OCI-LY7 (cell line): ENCODE data around the gene RBM41. TPM values are rescaled to one million over a fixed set of nuclear protein-coding genes. Genes with fewer than 3 reads are reported as not detected.

Experiments
- BruUV-seq: library from RNA; stranded (reverse); fragments of 400-500 nt; replicated peaks from 2 replicates; lab custom pipeline; 2021; lab: Mats Ljungman, UMichigan
- CTCF ChIA-PET: fragments of 300-600 bp; sonication (Branson Sonifier 250); formaldehyde crosslinking; loops from one replicate; lab custom pipeline; 2022; ENCODE audit warnings: antibody characterized with exemption; ENCODE audit not compliant: unreplicated experiment; lab: Charles Lee
- POLR2A ChIA-PET: fragments of 300-600 bp; sonication (Branson Sonifier 250); formaldehyde crosslinking; loops from one replicate; lab custom pipeline; 2022; ENCODE audit warnings: antibody characterized with exemption; lab: Charles Lee
- DNase-seq: peaks from one replicate; pipeline ENCODE4 v3.0.0-alpha.2; 2015; ENCODE audit warnings: low spot score
- H2AFZ ChIP-seq: fragments of 200-600 bp; sonication (generic), shearing (Covaris generic); 2 replicates; pipeline ENCODE4 v1.6.1; 2014; ENCODE audit warnings: mild to moderate bottlenecking, antibody characterized with exemption, low read length, moderate library complexity
- H3K27ac ChIP-seq: fragments of 200-600 bp; sonication (generic); 2 replicates; pipeline ENCODE4 v1.5.1; 2014; ENCODE audit warnings: mixed run types, low read depth, mild to moderate bottlenecking, moderate library complexity, low read length, inconsistent platforms; ENCODE audit not compliant: poor library complexity, severe bottlenecking
- H3K36me3 ChIP-seq: fragments of 200-600 bp; sonication (generic); 2 replicates; pipeline ENCODE4 v1.6.1; 2014; ENCODE audit warnings: mild to moderate bottlenecking, antibody characterized with exemption, low read length, moderate library complexity, mixed read lengths; ENCODE audit not compliant: insufficient read depth
- H3K4me1 ChIP-seq: fragments of 200-600 bp; sonication (generic); 2 replicates; pipeline ENCODE4 v1.5.1; 2014; ENCODE audit warnings: mild to moderate bottlenecking, low read length; ENCODE audit not compliant: insufficient read depth, poor library complexity, severe bottlenecking
- H3K4me2 ChIP-seq: fragments of 200-600 bp; sonication (generic); 2 replicates; pipeline ENCODE4 v1.6.1; 2014; ENCODE audit warnings: mild to moderate bottlenecking, low read length
- H3K4me3 ChIP-seq: fragments of 200-600 bp; sonication (generic); 2 replicates; pipeline ENCODE4 v1.5.1; 2014; ENCODE audit warnings: mild to moderate bottlenecking, low read depth, low read length; ENCODE audit not compliant: poor library complexity, severe bottlenecking
- H3K79me2 ChIP-seq: fragments of 200-600 bp; sonication (generic); 2 replicates; pipeline ENCODE4 v1.6.1; 2016; ENCODE audit warnings: low read depth, mild to moderate bottlenecking, low read length, moderate library complexity, mixed read lengths; ENCODE audit not compliant: insufficient read depth
- H3K9me2 ChIP-seq: fragments of 200-600 bp; sonication (generic); 2 replicates; pipeline ENCODE4 v1.6.1; 2016; ENCODE audit warnings: mild to moderate bottlenecking, low read length, mixed read lengths; ENCODE audit not compliant: insufficient read depth
- H3K9me3 ChIP-seq: fragments of 200-600 bp; sonication (generic); 2 replicates; pipeline ENCODE4 v1.6.1; 2014; ENCODE audit warnings: mild to moderate bottlenecking, mixed run types, low read length, mixed read lengths
- H4K20me1 ChIP-seq: fragments of 200-600 bp; sonication (generic); 2 replicates; pipeline ENCODE4 v1.6.1; 2014; ENCODE audit warnings: mild to moderate bottlenecking, antibody characterized with exemption, low read length, moderate library complexity, mixed read lengths; ENCODE audit not compliant: insufficient read depth
- EZH2phosphoT487 ChIP-seq: fragments of 200-600 bp; sonication (generic); IDR thresholded peaks from 2 replicates; pipeline ENCODE4 v1.6.1; 2018; ENCODE audit warnings: low read depth, borderline replicate concordance, mild to moderate bottlenecking, mixed run types, antibody characterized with exemption, low read length, moderate library complexity, mixed read lengths
- intact Hi-C: fragments of 100-400 bp; cut with micrococcal nuclease; formaldehyde crosslinking; loops from one replicate; pipeline ENCODE4 v1.10.0; 2022; ENCODE audit not compliant: unreplicated experiment
- total RNA-seq, 2 experiments: library from RNA; depleted of rRNA in 1 of 2; stranded (reverse); fragments of >200 nt in 1 of 2; shearing (Covaris generic) in 1 of 2; gene quantifications; 2 replicates each; pipeline ENCODE4 v1.2.3, GENCODE V29; 2014 to 2022
- TF ChIP-seq, protein P1 (sequence below): fragments of 200-600 bp; sonication (generic); conservative IDR thresholded peaks from 2 replicates; pipeline ENCODE4 v1.5.1; 2014; ENCODE audit warnings: mild to moderate bottlenecking, antibody characterized with exemption, low read length, moderate library complexity, mixed read lengths

The RBM41 gene
- total RNA-seq, 2 experiments from 2014 or later, result 14.6 to 17.8 TPM

DNA sequence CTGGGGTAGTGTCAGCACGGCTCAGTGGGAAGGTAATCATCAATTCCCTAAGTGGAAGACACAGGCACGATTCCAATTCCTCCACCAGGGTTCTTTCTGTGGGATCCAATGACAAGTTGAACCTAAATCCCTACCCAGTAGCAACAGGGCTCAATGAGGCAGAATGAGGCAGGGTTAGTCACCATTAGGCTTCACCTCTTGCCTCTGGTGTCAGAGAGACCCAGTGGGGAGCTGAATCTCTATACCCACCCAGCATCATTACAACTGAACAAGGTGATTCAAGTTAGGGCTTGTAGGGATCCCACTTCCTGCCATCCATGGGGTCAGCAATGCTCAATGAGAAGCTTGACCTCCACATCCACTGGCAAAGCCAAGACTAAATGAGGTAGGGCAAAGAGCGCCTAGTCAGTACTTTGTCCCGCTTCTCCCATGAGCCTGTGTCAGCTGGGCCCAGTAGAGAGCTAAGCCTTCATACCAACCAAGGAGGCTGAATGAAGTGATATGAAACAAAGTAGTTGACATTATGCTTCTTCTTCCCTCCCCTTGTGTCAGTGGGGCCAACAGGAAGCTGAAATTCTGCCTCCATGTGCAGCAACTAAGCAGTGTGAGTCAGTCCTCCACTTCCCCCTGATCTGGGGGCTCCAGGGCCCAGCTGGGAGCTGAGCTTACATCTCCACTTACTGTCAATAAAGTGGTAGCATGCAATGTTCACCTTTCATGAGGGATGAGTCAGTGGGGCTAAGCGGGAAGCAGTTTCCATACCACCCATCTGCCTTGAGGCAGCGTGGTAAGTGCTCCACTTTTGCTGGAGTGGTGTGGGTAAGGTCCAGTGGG lies 36.4 kb upstream of the RBM41 start:
- no peaks in the 10 kb centered on the region for H4K20me1 ChIP-seq
- no peaks in the 10 kb centered on the region for H3K79me2 ChIP-seq
- intact Hi-C loops, result no loop called here
- H3K36me3 ChIP-seq, result no peaks in the 10 kb centered on the region
- H3K4me1 ChIP-seq, result no peaks in the 10 kb centered on the region
- H3K27ac ChIP-seq, result no peak overlapping the region
- no peak for TF ChIP-seq EZH2phosphoT487
- TF ChIP-seq, protein P1, sequence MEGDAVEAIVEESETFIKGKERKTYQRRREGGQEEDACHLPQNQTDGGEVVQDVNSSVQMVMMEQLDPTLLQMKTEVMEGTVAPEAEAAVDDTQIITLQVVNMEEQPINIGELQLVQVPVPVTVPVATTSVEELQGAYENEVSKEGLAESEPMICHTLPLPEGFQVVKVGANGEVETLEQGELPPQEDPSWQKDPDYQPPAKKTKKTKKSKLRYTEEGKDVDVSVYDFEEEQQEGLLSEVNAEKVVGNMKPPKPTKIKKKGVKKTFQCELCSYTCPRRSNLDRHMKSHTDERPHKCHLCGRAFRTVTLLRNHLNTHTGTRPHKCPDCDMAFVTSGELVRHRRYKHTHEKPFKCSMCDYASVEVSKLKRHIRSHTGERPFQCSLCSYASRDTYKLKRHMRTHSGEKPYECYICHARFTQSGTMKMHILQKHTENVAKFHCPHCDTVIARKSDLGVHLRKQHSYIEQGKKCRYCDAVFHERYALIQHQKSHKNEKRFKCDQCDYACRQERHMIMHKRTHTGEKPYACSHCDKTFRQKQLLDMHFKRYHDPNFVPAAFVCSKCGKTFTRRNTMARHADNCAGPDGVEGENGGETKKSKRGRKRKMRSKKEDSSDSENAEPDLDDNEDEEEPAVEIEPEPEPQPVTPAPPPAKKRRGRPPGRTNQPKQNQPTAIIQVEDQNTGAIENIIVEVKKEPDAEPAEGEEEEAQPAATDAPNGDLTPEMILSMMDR, result no peak
- H3K4me3 ChIP-seq, result no peak overlapping the region
- CTCF ChIA-PET, result no interaction called here
- no peaks in the 10 kb centered on the region for H3K9me3 ChIP-seq
- DNase-seq, result no peak
- no peaks in the 10 kb centered on the region for H3K9me2 ChIP-seq
- POLR2A ChIA-PET, result no interaction called here
- no peak overlapping the region for H3K4me2 ChIP-seq
- no peak overlapping the region for H2AFZ ChIP-seq
- no TSS peak for BruUV-seq

DNA sequence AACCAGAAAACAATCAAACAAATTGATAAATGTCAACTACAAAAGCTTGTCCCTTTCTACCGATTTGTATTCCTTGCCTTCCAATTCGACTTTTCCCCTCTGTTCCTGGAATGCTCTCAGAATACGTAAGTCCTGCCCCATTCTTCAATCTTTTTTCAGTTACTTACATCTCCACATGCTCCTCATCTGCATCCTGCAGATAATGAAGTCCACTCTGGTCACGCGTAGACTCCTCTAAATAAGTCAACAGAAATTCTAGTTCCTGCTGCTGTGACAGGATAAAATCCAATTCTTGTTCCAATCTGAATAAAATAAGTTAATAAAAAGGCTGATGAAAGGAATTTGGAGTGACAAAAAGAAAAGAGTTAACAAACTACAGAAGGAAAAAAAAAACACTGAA lies 34.4 kb upstream of the RBM41 start:
- ChIA-PET POLR2A (no interaction called here), CTCF (no interaction called here)
- Histone ChIP-seq H3K27ac (no peak overlapping the region), H3K4me3 (no peak overlapping the region), H3K9me3 (no peaks in the 10 kb centered on the region), H3K36me3 (no peaks in the 10 kb centered on the region), H3K79me2 (no peaks in the 10 kb centered on the region), H3K9me2 (no peaks in the 10 kb centered on the region), H2AFZ (no peak overlapping the region), H3K4me2 (no peak overlapping the region), H3K4me1 (no peaks in the 10 kb centered on the region), H4K20me1 (no peaks in the 10 kb centered on the region)
- no peak for DNase-seq
- TF ChIP-seq, protein P1, result no peak
- TF ChIP-seq EZH2phosphoT487, result no peak
- intact Hi-C loops, result no loop called here
- BruUV-seq, result no TSS peak

DNA sequence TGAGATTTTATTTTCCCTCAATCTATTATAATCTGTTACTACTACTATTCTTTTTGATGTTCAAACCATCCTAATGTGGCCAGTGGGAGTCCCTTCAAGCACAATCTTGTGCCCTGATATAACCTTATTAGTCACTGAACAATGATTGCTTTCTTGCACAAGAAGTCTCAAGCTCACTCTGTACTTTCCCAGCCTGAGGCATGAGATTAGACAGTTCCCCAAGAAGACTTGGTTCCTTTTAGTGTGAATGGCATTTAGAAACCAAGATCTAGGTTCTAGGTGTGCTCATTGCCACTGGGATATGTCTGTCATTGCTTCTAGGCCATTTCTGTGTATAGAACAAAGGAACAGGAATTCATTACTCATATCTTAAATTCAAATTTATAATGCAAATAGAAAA lies 28.0 kb upstream of the RBM41 start:
- intact Hi-C loops, result no loop called here
- Histone ChIP-seq H3K36me3 (no peaks in the 10 kb centered on the region), H3K4me1 (no peaks in the 10 kb centered on the region), H3K79me2 (no peaks in the 10 kb centered on the region), H3K9me3 (no peaks in the 10 kb centered on the region), H3K27ac (no peak overlapping the region), H2AFZ (no peak overlapping the region), H3K9me2 (no peaks in the 10 kb centered on the region), H3K4me2 (no peak overlapping the region), H4K20me1 (no peaks in the 10 kb centered on the region), H3K4me3 (no peak overlapping the region)
- BruUV-seq, result no TSS peak
- ChIA-PET CTCF (no interaction called here), POLR2A (no interaction called here)
- no peak for DNase-seq
- TF ChIP-seq EZH2phosphoT487, result no peak
- TF ChIP-seq, protein P1, result no peak
